ENCODE data around the gene PGGHG.
"Not testable (repeated sequence)": the region's sequence is repeated elsewhere in the genome, so short reads cannot be mapped to it uniquely, and the experiment has no call there.

Gene PGGHG

GRCh38 chr11:288478-289397 lies at the start of gene PGGHG:
Gene PGGHG (plus strand): TSS chr11:289126. CDS start chr11:289817, 691 bp downstream.
- no peak for DNase-seq

DNA sequence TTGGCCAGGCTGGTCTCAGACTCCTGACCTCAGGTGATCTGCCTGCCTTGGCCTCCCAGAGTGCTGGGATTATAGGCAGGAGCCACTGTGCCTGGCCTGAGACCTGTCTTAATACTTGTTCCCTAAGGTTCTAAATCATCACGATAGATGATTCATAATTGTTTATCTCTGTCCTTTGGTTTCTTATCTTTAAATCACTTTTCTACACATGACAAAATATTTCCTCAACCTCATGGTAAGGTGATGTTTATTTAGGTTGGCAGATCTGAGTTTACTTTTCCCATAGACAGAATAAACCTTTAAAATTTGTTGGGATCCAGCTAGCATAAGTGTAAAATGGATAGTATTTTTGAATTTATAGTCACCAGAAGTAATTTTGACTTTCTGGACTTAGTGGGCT lies 48.6 kb upstream of the PGGHG start:
- DNase-seq, result no peak

GRCh38 chr11:241634-242033 lies 47.3 kb upstream of the PGGHG start:
- no peak for DNase-seq

DNA sequence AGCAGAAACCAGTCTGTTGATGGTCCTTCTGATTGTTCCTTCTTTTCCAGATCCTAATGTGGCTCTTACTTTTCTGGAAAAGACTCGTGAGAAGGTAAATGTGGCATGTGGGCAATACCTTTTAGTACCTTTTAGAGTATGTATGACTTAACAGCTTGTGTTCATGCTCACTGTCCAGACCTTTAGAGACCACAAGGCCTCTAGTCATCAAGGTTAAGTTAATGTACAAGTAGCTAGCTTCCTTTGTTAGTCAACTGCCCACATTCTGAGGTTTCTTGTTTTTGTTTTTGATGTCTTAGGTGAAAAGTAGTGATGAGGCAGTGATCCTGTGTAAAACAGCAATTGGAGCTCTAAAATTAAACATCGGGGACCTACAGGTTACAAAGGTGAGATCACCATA lies 44.5 kb upstream of the PGGHG start:
- DNase-seq, result no peak

- no peak for DNase-seq
These were observed 39.9 kb upstream of the PGGHG start for GRCh38 chr11:249062-249461.

DNA sequence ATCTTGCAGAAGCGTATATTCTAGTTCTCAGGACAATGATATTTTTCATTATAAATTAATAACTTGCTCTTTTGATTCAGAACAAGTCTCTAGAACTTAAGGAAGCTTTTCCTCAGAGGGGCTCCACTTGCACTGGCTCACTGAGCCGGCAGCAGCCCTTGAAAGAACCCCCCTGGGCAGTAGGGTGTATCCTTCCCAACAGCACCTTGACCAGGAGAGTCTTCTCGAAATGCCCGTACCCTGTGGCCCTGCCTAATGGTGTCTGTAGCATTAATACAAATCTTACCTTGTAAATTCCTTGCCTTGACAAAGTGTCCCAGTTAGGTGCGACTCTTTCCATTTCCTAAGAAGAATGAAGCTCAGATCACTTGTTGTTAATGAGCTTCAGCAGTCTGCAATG lies 38.7 kb upstream of the PGGHG start:
- no peak for DNase-seq

- DNase-seq, result no peak
These were observed 38.1 kb upstream of the PGGHG start for GRCh38 chr11:250740-251299.

DNA sequence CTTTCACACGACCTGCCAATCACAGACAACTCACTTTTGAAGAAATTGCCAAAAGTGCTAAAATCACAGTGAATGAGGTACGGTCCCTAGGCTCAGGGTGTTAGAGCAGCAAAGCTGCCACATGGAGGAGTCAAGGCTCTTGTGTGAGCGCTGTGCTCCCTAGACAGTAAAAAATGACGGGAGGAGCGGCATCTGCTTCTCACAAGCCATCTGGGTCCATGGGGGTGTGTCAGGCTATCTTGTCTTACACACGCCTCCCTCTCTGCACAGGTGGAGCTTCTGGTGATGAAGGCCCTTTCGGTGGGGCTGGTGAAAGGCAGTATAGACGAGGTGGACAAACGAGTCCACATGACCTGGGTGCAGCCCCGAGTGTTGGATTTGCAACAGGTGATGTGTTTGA lies 37.4 kb upstream of the PGGHG start:
- DNase-seq, result no peak

DNA sequence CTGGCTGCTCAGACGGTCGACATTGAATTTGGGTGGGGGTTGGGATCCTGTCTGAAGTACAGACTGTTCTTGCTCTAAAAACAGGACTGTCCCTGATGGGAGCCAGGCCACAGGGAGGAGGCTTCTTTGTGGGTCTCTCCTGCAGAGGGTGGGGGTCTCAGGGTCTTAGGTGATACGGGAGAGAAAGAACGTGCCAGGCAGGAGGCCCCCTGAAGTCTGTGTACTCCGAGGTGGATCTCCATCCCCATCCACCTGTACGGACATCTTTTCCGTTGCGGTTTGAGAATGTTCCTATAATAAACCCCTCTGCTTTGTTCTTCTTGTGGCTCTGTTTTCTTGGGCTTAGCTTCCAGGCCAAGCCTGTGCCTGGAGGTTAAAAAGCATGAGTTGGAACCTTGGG lies 36.3 kb upstream of the PGGHG start:
- DNase-seq, result no peak

GRCh38 chr11:253160-253885 lies 35.6 kb upstream of the PGGHG start:
- DNase-seq, result no peak

GRCh38 chr11:253886-254270 lies 35.0 kb upstream of the PGGHG start:
- DNase-seq, result no peak

DNA sequence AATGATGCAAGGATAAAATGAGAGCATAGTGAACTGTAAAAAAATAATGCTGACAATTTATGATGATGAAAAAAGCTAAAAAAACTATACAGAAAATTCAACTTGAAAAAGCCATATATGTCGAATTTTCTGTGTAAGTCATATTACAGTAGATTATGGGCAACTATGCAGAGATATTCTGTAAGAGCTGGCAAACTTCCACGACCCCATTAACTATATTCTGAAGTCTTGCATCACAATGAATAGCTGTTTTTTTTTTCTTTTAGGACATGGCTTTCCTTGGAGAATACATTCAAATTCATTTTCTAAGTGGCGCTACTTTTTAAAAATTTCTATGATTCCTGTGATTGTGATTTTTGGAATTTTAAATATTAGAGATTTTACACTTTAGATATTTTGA lies 33.8 kb upstream of the PGGHG start:
- no peak for DNase-seq

DNA sequence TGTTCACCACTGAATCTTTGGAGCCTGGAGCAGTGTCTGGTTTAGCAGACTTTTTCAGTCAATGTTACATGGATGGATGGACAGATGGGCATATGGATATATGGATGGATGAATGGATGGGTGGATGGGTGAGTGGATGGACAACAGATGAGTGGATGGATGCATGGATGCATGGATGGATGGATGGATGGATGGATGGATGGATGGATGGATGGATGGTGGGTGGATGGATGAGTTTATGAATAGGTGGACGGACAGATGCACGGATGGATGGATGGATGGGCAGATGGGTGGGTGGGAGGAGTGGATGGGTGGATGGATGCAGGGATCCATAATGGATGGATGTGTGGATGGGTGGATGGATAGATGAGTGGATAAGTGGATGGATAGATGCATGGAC lies 33.1 kb upstream of the PGGHG start:
- DNase-seq, result no peak

- DNase-seq, result no peak
These were observed 31.8 kb upstream of the PGGHG start for GRCh38 chr11:256952-257737.

DNA sequence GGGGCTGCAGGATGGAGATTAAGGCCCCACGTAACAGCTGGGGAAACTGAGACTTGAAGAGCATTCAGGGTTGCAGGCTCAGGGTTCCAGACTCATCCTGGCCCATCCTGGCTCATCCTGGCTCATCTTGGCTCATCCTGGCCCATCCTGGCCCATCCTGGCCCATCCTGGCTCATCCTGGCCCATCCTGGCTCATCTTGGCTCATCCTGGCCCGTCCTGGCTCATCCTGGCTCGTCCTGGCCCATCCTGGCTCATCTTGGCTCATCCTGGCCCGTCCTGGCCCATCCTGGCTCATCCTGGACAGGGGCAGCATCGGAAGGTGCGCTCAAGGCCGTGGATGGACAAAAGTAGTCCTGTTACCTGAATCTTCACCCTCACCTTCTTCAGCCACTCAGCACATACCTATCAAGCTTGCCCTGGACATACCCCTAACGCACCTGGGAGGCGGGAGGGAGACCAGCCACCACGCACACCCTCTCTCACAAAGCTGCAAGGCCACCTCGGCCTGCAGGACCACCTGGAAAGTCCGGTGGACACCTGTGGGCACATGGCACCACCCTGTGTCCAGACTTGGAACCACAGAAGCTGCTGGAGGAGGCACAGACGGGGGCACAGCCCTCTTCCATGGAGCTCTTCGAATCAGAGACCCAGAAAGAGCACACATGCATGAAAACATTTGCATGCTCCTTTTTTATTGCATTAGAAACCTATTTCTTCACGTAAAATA lies 31.0 kb upstream of the PGGHG start:
- no peak for DNase-seq

- no peak for DNase-seq
These were observed 29.5 kb upstream of the PGGHG start for GRCh38 chr11:259413-259812.

- DNase-seq, result no peak
These were observed 27.3 kb upstream of the PGGHG start for GRCh38 chr11:261624-262023.

DNA sequence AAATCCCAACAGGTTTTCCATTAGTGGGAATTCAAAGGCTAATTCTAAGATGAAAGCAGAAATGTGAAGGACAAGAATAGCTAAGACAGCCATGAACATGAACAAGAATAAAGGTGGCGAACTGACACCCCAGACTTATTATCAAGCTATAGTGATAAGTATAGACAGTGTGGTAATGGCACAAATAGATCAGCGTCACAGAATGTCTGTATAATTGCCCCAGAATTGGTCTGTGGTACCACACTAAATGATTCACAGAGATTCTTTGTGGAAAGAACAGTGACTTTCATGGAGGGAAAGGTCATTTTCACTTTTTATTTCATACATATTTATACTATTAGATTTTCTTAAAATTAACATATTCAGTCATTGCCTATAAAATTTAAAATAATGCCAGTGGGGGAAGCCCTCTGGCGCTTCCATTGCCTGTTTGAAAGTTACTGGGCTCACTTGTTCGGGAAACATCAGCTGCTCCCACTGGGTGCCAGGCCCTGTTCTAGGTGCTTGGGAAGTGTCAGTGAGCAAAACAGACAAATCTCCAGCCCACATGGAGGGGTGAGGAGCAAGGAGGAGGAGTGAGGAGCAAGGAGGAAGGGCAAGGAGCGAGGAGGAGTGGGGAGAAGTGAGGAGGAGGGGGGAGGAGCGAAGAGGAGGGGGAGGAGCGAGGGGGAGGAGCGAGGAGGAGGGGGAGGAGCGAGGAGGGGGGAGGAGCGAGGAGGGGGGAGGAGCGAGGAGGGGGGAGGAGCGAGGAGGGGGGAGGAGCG lies 22.1 kb upstream of the PGGHG start:
- no peak for DNase-seq

- DNase-seq, result no peak
These were observed 21.4 kb upstream of the PGGHG start for GRCh38 chr11:267491-267994.

DNA sequence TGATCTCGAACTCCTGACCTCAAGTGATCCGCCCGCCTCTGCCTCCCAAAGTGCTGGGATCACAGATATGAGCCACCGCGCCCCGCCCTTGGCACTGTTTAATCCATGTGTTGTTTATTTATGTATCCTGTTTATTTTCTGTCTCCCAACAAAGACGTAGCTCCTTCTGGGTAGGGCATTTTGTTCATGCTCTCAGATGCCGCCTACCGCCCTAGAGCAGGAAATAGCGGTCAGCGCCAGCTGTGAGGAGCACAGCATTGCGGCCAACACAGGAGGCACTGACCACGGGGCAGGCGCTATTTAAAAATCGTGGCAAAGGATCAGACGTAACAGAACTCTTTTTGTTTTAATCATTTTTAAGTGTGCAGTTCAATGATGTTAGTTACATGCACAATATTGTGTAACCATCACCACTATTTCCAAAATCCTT lies 20.2 kb upstream of the PGGHG start:
- not testable (repeated sequence) for DNase-seq

DNA sequence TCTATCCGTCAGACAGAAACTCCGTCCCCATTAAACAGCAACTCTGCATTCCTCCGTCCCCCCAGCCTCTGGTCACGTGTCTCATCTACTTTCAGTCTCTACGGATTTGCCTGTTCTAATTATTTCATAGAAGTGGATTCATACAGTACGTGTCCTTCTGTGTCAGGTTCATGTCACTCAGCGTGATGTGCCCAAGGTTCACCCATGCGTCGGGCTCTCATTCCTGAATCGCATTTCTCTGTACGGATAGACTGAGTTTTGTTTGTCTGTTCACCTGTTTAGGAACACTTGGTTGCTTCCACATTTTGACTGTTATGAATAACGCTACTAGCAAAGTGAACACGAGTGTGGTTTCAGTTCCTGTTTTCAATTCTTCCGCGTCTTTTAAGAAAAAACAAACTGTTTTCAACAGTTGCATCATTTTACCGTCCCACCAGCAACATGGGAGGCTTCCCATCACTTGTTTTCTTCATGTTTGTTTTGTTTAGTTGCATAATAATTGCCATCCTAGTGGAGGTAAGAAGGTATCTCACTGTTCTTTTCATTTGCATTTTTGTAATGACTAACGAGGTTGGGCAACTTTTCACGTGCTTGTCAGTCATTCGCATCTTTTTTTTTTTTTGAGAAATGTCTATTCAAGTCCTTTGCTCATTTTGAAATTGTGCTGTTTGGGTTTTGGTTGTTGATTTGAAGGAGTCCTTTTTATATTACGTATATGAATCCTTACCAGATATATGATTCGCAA lies 19.6 kb upstream of the PGGHG start:
- no peak for DNase-seq
